ENCODE data around the gene RHEX. TPM values are rescaled to one million over a fixed set of nuclear protein-coding genes. Genes with fewer than 3 reads are reported as not detected.
"Not testable (repeated sequence)": the region's sequence is repeated elsewhere in the genome, so short reads cannot be mapped to it uniquely, and the experiment has no call there.

Gene RHEX
- total RNA-seq, 2 experiments from 2014 or later, result not detected

DNA sequence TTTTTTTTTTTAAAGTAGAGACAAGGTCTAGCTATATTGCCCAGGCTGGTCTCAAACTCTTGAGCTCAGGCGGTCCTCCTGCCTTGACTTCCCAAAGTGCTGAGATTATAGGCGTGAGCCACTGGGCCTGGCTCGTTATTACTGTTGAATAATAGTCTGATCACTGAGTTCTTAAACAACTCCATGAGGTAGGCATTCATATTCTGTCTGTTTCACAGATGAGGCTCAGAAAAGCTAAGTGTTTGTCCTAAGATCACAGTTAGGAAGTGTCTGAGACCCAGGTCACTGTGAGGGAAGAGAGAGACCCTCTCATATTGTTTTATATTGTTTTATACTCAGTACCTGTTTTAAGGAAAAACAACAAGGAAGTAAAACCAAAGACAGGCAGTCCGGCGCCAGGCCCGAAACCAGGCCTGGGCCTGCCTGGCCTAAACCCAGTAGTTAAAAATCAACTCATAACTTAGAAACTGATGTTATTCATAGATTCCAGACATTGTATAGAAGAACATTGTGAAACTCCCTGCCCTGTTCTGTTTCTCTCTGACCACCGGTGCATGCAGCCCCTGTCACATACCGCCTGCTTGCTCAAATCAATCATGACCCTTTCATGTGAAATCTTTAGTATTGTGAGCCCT, 625 bp upstream of the RHEX start:
- H3K4me1 Mint-ChIP-seq (ENCODE audit: low read depth), result peaks cover 37% of the 10 kb centered on the region
- H3K36me3 Mint-ChIP-seq; H3K27ac Mint-ChIP-seq; intact Hi-C loops (cut with micrococcal nuclease); H3K4me3 Mint-ChIP-seq; CTCF ChIA-PET; POLR2A ChIA-PET; H3K9me3 Mint-ChIP-seq; DNase-seq; H3K27me3 Mint-ChIP-seq: not testable (repeated sequence)

DNA sequence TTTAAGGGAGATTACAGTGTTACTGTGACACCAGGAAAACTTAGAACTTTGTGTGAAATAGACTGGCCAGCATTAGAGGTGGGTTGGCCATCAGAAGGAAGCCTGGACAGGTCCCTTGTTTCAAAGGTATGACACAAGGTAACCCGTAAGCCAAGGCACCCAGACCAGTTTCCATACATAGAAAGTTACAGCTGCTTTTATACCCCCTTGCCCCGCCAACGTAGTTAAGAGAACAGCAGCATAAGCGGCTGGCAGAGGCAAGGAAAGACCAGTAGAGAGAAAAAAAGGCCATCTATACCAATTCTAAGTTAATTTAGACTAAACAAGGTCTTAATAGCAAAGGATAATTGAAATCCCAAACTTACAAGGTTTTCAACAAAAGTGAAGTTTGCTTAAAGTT, 643 bp downstream of the RHEX start:
- H3K27me3 Mint-ChIP-seq; intact Hi-C loops (cut with micrococcal nuclease); H3K9me3 Mint-ChIP-seq; H3K27ac Mint-ChIP-seq; H3K36me3 Mint-ChIP-seq; POLR2A ChIA-PET; DNase-seq; H3K4me3 Mint-ChIP-seq: not testable (repeated sequence)
- H3K4me1 Mint-ChIP-seq (ENCODE audit: low read depth), result peaks cover 37% of the 10 kb centered on the region
- CTCF ChIA-PET, result interaction anchor here (2.1 kb wide), 1 partner anchor 76 kb away, joined by 6 read pairs; no protein-coding TSS in a partner anchor

DNA sequence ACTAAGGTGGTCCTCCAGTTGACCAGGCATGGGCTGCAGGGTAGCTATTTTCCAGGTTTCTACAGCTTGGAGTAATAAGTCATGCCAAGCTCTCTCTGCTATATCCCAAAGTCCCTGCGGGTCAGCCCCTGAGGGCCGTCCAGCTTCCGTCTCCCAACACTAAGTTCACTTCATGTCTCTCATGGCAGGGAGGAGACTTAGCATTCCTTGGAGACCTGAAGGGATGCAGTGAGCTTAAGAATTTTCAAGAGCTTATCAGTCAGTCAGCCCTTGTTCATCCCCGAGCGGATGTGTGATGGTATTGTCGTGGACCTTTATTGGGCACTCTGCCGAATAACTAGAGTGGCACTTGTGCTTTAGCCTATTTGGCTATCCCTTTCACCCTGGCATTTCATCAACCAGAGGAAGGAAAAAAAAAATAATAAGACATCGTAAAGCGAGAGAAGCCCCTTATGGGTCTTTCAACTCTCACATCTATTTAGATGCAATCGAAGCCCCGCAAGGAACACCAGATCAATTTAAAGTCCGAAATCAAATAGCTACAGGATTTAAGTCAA, 2.2 kb downstream of the RHEX start:
- H3K36me3 Mint-ChIP-seq; POLR2A ChIA-PET; intact Hi-C loops (cut with micrococcal nuclease); H3K4me3 Mint-ChIP-seq; H3K27ac Mint-ChIP-seq; H3K27me3 Mint-ChIP-seq; DNase-seq; H3K9me3 Mint-ChIP-seq: not testable (repeated sequence)
- peaks cover 30% of the 10 kb centered on the region for H3K4me1 Mint-ChIP-seq (ENCODE audit: low read depth)
- CTCF ChIA-PET, result interaction anchor here (0.7 to 2.1 kb wide), 5 partner anchors 24 to 900 kb away, joined by 3 to 8 read pairs (median 5); no protein-coding TSS in a partner anchor

GRCh38 chr1:206055639-206056323, 2.8 kb downstream of the RHEX start:
- H3K9me3 Mint-ChIP-seq; H3K4me3 Mint-ChIP-seq; intact Hi-C loops (cut with micrococcal nuclease); DNase-seq; H3K27ac Mint-ChIP-seq; H3K36me3 Mint-ChIP-seq; H3K27me3 Mint-ChIP-seq: not testable (repeated sequence)
- CTCF ChIA-PET, result interaction anchor here (0.7 to 2.1 kb wide), 6 partner anchors 25 to 900 kb away, joined by 3 to 8 read pairs (median 4); no protein-coding TSS in a partner anchor
- peaks cover 26% of the 10 kb centered on the region for H3K4me1 Mint-ChIP-seq (ENCODE audit: low read depth)
- POLR2A ChIA-PET, result interaction anchor here (0.9 kb wide), 1 partner anchor 207 kb away, joined by 3 read pairs; no protein-coding TSS in a partner anchor

- H3K27me3 Mint-ChIP-seq; intact Hi-C loops (cut with micrococcal nuclease); DNase-seq; H3K9me3 Mint-ChIP-seq; H3K4me3 Mint-ChIP-seq; H3K27ac Mint-ChIP-seq; H3K4me1 Mint-ChIP-seq (ENCODE audit: low read depth); POLR2A ChIA-PET; H3K36me3 Mint-ChIP-seq: not testable (repeated sequence)
- CTCF ChIA-PET, result interaction anchor here (1.6 kb wide), 1 partner anchor 81 kb away, joined by 3 read pairs; no protein-coding TSS in a partner anchor
Observed at GRCh38 chr1:206058289-206058926, 5.4 kb downstream of the RHEX start.

DNA sequence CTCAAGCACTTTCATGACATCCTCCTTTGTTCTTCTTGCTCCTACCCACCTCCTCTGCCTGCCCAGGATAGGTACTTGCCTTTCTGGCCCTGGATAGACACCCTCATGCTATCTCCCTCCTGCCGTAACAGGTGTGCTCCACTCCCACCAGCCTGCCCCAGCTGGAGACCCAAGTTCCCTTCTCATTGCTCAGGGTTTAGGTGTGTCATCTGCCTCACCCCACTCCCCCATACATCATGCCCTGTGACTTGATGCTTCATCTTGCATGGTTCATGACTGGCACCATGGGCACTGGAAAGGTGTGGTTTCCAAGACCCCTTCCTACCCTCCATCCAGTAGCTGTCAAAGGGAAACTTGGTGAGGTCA, 5.9 kb downstream of the RHEX start:
- DNase-seq, result no peak
- intact Hi-C loops (cut with micrococcal nuclease), result no loop called here
- H3K4me3 Mint-ChIP-seq, result no peak overlapping the region
- H3K9me3 Mint-ChIP-seq, result peaks cover 4% of the 10 kb centered on the region
- H3K27ac Mint-ChIP-seq, result no peak overlapping the region
- no peaks in the 10 kb centered on the region for H3K27me3 Mint-ChIP-seq
- no peaks in the 10 kb centered on the region for H3K36me3 Mint-ChIP-seq
- CTCF ChIA-PET, result interaction anchor here (1.6 kb wide), 1 partner anchor 82 kb away, joined by 3 read pairs; no protein-coding TSS in a partner anchor
- POLR2A ChIA-PET, result no interaction called here
- H3K4me1 Mint-ChIP-seq (ENCODE audit: low read depth), result no peaks in the 10 kb centered on the region

DNA sequence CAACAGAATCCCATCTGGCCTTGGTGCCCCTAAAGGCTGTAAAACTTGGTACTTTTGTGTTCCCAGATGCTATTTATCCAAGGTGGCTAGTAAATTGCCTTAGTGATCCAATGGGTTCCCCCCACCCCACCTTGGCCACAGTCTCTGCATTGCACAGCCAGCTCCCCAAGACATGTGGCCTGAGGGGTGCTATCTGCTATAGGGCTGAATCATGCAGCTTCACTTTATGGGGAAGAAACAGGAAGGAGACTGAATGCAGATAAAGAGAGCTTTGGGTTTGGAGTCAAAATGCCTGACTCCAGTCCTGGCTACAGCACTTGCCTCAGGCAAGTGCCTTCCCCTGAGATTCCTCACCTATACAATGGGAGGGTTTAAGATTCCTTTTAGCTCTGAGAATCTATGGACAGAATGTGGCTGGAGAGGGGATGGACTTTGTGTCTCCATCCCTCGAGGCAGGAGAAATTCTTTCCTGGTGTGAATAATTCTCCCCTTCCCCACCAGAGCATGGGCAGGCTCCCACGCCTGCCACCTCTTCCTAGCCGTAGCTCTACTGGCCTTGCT, 6.5 kb downstream of the RHEX start:
- intact Hi-C loops (cut with micrococcal nuclease), result no loop called here
- CTCF ChIA-PET, result interaction anchor here (1.1 to 1.6 kb wide), 2 partner anchors 11 to 82 kb away, joined by 3 read pairs; no protein-coding TSS in a partner anchor
- H3K27me3 Mint-ChIP-seq, result no peaks in the 10 kb centered on the region
- POLR2A ChIA-PET, result no interaction called here
- DNase-seq, result no peak
- peaks cover 4% of the 10 kb centered on the region for H3K9me3 Mint-ChIP-seq
- no peak overlapping the region for H3K4me3 Mint-ChIP-seq
- H3K27ac Mint-ChIP-seq, result no peak overlapping the region
- H3K4me1 Mint-ChIP-seq (ENCODE audit: low read depth), result no peaks in the 10 kb centered on the region
- no peaks in the 10 kb centered on the region for H3K36me3 Mint-ChIP-seq

- H3K4me1 Mint-ChIP-seq (ENCODE audit: low read depth), result no peaks in the 10 kb centered on the region
- H3K27ac Mint-ChIP-seq, result no peak overlapping the region
- POLR2A ChIA-PET, result no interaction called here
- CTCF ChIA-PET, result no interaction called here
- no peak for DNase-seq
- intact Hi-C loops (cut with micrococcal nuclease), result no loop called here
- no peaks in the 10 kb centered on the region for H3K36me3 Mint-ChIP-seq
- peaks cover 4% of the 10 kb centered on the region for H3K9me3 Mint-ChIP-seq
- no peaks in the 10 kb centered on the region for H3K27me3 Mint-ChIP-seq
- no peak overlapping the region for H3K4me3 Mint-ChIP-seq
Observed at GRCh38 chr1:206060844-206061243, 7.9 kb downstream of the RHEX start.

- DNase-seq, result no peak
- ChIA-PET CTCF (no interaction called here), POLR2A (no interaction called here)
- no peaks in the 10 kb centered on the region for H3K36me3 Mint-ChIP-seq
- no peak overlapping the region for H3K27ac Mint-ChIP-seq
- peaks cover 5% of the 10 kb centered on the region for H3K4me1 Mint-ChIP-seq (ENCODE audit: low read depth)
- no peak overlapping the region for H3K4me3 Mint-ChIP-seq
- H3K9me3 Mint-ChIP-seq, result peaks cover 4% of the 10 kb centered on the region
- intact Hi-C loops (cut with micrococcal nuclease), result no loop called here
- H3K27me3 Mint-ChIP-seq, result peaks cover 2% of the 10 kb centered on the region
Observed at GRCh38 chr1:206062464-206062863, 9.5 kb downstream of the RHEX start.

- intact Hi-C loops (cut with micrococcal nuclease); H3K4me3 Mint-ChIP-seq: not testable (repeated sequence)
Observed at GRCh38 chr1:206064001-206064400, 11.0 kb downstream of the RHEX start.

GRCh38 chr1:206064501-206064900, 11.5 kb downstream of the RHEX start:
- H3K9me3 Mint-ChIP-seq; H3K27ac Mint-ChIP-seq; DNase-seq; POLR2A ChIA-PET; H3K36me3 Mint-ChIP-seq; H3K4me3 Mint-ChIP-seq; intact Hi-C loops (cut with micrococcal nuclease); H3K27me3 Mint-ChIP-seq; CTCF ChIA-PET; H3K4me1 Mint-ChIP-seq (ENCODE audit: low read depth): not testable (repeated sequence)

More at GRCh38 chr1:206064001-206064400, 11.0 kb downstream of the RHEX start:
- H3K4me1 Mint-ChIP-seq (ENCODE audit: low read depth); H3K27ac Mint-ChIP-seq; CTCF ChIA-PET; H3K27me3 Mint-ChIP-seq; POLR2A ChIA-PET; H3K9me3 Mint-ChIP-seq; DNase-seq; H3K36me3 Mint-ChIP-seq: not testable (repeated sequence)

DNA sequence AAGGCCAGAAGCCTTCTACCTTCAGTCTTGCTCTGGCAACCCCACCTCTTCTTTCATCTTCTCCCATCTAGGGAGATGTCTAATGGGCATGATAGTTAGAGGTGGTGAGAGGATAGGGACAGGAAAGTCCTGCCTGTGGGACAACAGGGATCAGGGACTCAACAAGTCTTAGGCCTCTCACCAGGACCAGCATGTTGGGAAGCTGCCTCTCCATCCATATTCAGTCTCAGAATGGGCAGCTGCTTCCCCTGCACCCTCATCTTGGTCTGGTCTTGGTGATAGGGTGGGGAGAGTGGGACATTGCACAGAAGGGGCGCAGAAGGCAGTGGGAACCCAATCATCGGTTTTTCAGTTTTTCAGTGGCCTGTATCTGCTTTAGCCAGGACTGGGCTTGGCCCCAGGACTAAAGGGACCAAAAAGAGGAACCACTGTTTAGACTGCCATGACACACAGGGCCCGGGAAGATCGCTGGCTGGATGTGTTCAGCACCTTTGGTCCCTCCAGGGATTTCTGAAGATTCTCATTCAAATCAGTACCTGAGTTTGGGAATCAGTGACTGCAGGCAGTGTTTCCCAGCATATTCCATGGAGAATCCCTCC, 12.7 kb downstream of the RHEX start:
- ChIA-PET CTCF (no interaction called here), POLR2A (no interaction called here)
- H3K27me3 Mint-ChIP-seq, result peaks cover 6% of the 10 kb centered on the region
- H3K4me3 Mint-ChIP-seq, result no peak overlapping the region
- H3K9me3 Mint-ChIP-seq, result peaks cover 4% of the 10 kb centered on the region
- peaks cover 7% of the 10 kb centered on the region for H3K4me1 Mint-ChIP-seq (ENCODE audit: low read depth)
- H3K27ac Mint-ChIP-seq, result no peak overlapping the region
- H3K36me3 Mint-ChIP-seq, result no peaks in the 10 kb centered on the region
- no peak for DNase-seq
- intact Hi-C loops (cut with micrococcal nuclease), result no loop called here
